GM12878 (cell line): ENCODE results near the gene LCOR. TPM values are rescaled to one million over a fixed set of nuclear protein-coding genes. Genes with fewer than 3 reads are reported as not detected.

ENCODE experiments used
- ATAC-seq: fragments of 200-7000 bp; cut with Tn5 transposase; 3 replicates; pipeline ENCODE4 v1.9.1; 2020; ENCODE audit warnings: mild to moderate bottlenecking, moderate library complexity
- BruUV-seq: library from RNA; stranded (reverse); fragments of 400-500 nt; replicated peaks from 2 replicates; lab custom pipeline; 2021; lab: Mats Ljungman, UMichigan
- CTCF ChIA-PET: fragments of 300-600 bp; sonication (Branson Sonifier 250); formaldehyde crosslinking; extraction: SDS; loops from one replicate; lab custom pipeline; 2021; ENCODE audit warnings: inconsistent platforms; lab: Yijun Ruan, JAX
- POLR2A ChIA-PET: fragments of 350-600 bp; formaldehyde crosslinking; extraction: SDS; loops from one replicate; lab custom pipeline; 2021; ENCODE audit warnings: inconsistent platforms; lab: Charles Lee
- RAD21 ChIA-PET: fragments of 300-600 bp; sonication (Branson Sonifier 250); formaldehyde crosslinking; loops from one replicate; lab custom pipeline; 2023; ENCODE audit warnings: antibody characterized with exemption; ENCODE audit not compliant: unreplicated experiment; lab: Charles Lee
- SMC1A ChIA-PET: fragments of 300-600 bp; sonication (Branson Sonifier 250); formaldehyde crosslinking; loops from one replicate; lab custom pipeline; 2023; ENCODE audit not compliant: unreplicated experiment, uncharacterized antibody; lab: Charles Lee
- DNase-seq: peaks from one replicate; pipeline ENCODE4 v3.0.0-alpha.2; 2011; ENCODE audit warnings: low read depth, low spot score
- FAIRE-seq: peaks from 3 replicates; lab custom pipeline; 2011; peaks lifted over from hg19 to GRCh38; lab: Jason Lieb, UNC
- H2AFZ ChIP-seq: 2 replicates; pipeline ENCODE4 v1.6.0; 2011; ENCODE audit warnings: low read depth, low read length, control low read depth; ENCODE audit not compliant: control insufficient read depth
- H3K27ac ChIP-seq: 2 replicates; pipeline ENCODE4 v1.5.1; 2011; ENCODE audit warnings: control low read depth; ENCODE audit not compliant: control insufficient read depth, insufficient read depth
- H3K27me3 ChIP-seq, 2 experiments: replicated peaks in 1 of 2; 2 replicates each; pipeline versions ENCODE4 v1.6.0 to v1.6.1; 2011; ENCODE audit warnings: low read length in 1 of 2; ENCODE audit not compliant: control insufficient read depth in 2 of 2, insufficient read depth in 2 of 2
- H3K36me3 ChIP-seq, 2 experiments: 2 replicates each; pipeline ENCODE4 v1.5.1; 2011; ENCODE audit warnings: low read length in 1 of 2; ENCODE audit not compliant: control insufficient read depth in 2 of 2, insufficient read depth in 2 of 2
- H3K4me1 ChIP-seq: 2 replicates; pipeline ENCODE4 v1.6.1; 2011; ENCODE audit warnings: mild to moderate bottlenecking, low read length, moderate library complexity, mixed read lengths; ENCODE audit not compliant: control insufficient read depth, insufficient read depth
- H3K4me2 ChIP-seq: 2 replicates; pipeline ENCODE4 v1.6.0; 2011; ENCODE audit warnings: control low read depth; ENCODE audit not compliant: control insufficient read depth, insufficient read depth
- H3K4me3 ChIP-seq: fragments of 200-600 bp; sonication (generic); 2 replicates; pipeline ENCODE4 v1.5.1; 2016
- H3K79me2 ChIP-seq: 2 replicates; pipeline ENCODE4 v1.6.0; 2011; ENCODE audit warnings: low read length; ENCODE audit not compliant: control insufficient read depth, insufficient read depth
- H3K9ac ChIP-seq: 2 replicates; pipeline ENCODE4 v1.8.0; 2011; ENCODE audit warnings: low read length, control low read depth, mixed read lengths; ENCODE audit not compliant: control insufficient read depth, insufficient read depth
- H3K9me3 ChIP-seq: replicated peaks from 3 replicates; pipeline ENCODE4 v1.5.1; 2011; ENCODE audit warnings: mild to moderate bottlenecking, low read length; ENCODE audit not compliant: control insufficient read depth, insufficient read depth
- H4K20me1 ChIP-seq: 2 replicates; pipeline ENCODE4 v1.6.0; 2011; ENCODE audit not compliant: control insufficient read depth, insufficient read depth
- CHD2 ChIP-seq: IDR thresholded peaks from 2 replicates; pipeline ENCODE4 v1.6.1; 2011; ENCODE audit warnings: low read depth, low read length, improper control_type of control experiment, borderline replicate concordance
- JUNB ChIP-seq: IDR thresholded peaks from 2 replicates; pipeline ENCODE4 v1.6.1; 2016; ENCODE audit warnings: antibody characterized with exemption, mild to moderate bottlenecking
- KDM1A ChIP-seq: fragments of 200-600 bp; sonication (generic); IDR thresholded peaks from 2 replicates; pipeline ENCODE4 v1.6.1; 2016; ENCODE audit warnings: borderline replicate concordance
- NFIC ChIP-seq: IDR thresholded peaks from 2 replicates; pipeline ENCODE4 v1.6.1; 2012; ENCODE audit warnings: low read depth, mild to moderate bottlenecking, inconsistent platforms, low read length, moderate library complexity
- NR2C1 ChIP-seq: fragments of 450-650 bp; IDR thresholded peaks from 2 replicates; pipeline ENCODE4 v1.6.1; 2017; ENCODE audit warnings: antibody characterized with exemption, mild to moderate bottlenecking, moderate library complexity
- POLR2AphosphoS2 ChIP-seq: IDR thresholded peaks from 2 replicates; pipeline ENCODE4 v1.6.1; 2011; ENCODE audit warnings: low read depth, mild to moderate bottlenecking, low read length, improper control_type of control experiment, moderate library complexity
- TCF7 ChIP-seq: IDR thresholded peaks from 2 replicates; pipeline ENCODE4 v1.6.1; 2014; ENCODE audit warnings: antibody characterized with exemption, borderline replicate concordance
- ZNF384 ChIP-seq: IDR thresholded peaks from 2 replicates; pipeline ENCODE4 v1.6.1; 2012; ENCODE audit warnings: low read depth, mild to moderate bottlenecking, low read length, improper control_type of control experiment, borderline replicate concordance
- ZNF592 ChIP-seq: fragments of 450-650 bp; IDR thresholded peaks from 2 replicates; pipeline ENCODE4 v1.6.1; 2017; ENCODE audit warnings: mild to moderate bottlenecking, moderate library complexity
- WGBS: methylation state at CpG from one replicate; pipeline ENCODE4 v1.1.6; 2016; ENCODE audit warnings: low lambda C conversion rate; ENCODE audit not compliant: insufficient replicate concordance, insufficient coverage; ENCODE audit errors: missing lambda C conversion rate; 5-methylcytosine and 5-hydroxymethylcytosine counted together
- in situ Hi-C: fragments of 300-500 bp; cut with MboI; formaldehyde crosslinking; loops from 9 replicates; pipeline ENCODE4 v1.14.3; 2018; ENCODE audit warnings: mixed read lengths
- intact Hi-C: fragments of 100-400 bp; cut with micrococcal nuclease; formaldehyde crosslinking; loops from one replicate; pipeline ENCODE4 v1.14.2; 2022; ENCODE audit not compliant: unreplicated experiment
- polyA plus RNA-seq, 11 experiments: library from polyadenylated mRNA; depleted of rRNA in 4 of 11; unstranded in 6 of 11; stranded (reverse) in 5 of 11; fragments of >200 nt; fragmentation: Nextera tagmentation in 4 of 11; fragmentation: Illumina TruSeq in 1 of 11; extraction: Ambion mirVana in 4 of 11; extraction: Trizol in 1 of 11; gene quantifications; 1 replicate in 1 of 11; 2 replicates in 10 of 11; pipeline versions ENCODE4 v1.2.1 to v1.2.3, GENCODE V29; 2011 to 2016; ENCODE audit warnings: inconsistent platforms in 2 of 11, missing spikeins in 2 of 11, low read depth in 1 of 11
- total RNA-seq, 4 experiments: library from RNA; depleted of rRNA in 3 of 4; stranded (reverse); fragments of >200 nt in 3 of 4; fragmentation: Illumina TruSeq in 1 of 4; extraction: Trizol in 1 of 4; gene quantifications; 2 replicates each; pipeline versions ENCODE4 v1.2.1 to v1.2.3, GENCODE V29; 2013 to 2021

Gene LCOR
- total and polyA plus RNA-seq, 10 of the 15 experiments (the other 5 are each of a cell fraction or from before 2014, with no cell fraction given): 1.6 to 22.0 (median 13.2) TPM

- DNase-seq: no peak
- TF ChIP-seq CHD2 (no peak), NFIC (no peak)
- TF ChIP-seq, all 136 proteins: peak for 0
- Histone ChIP-seq H3K27ac (no peak overlapping the region), H2AFZ (no peak overlapping the region), H3K79me2 (no peaks in the 10 kb centered on the region), H3K9me3 (no peaks in the 10 kb centered on the region), H3K4me1 (peaks cover 39% of the 10 kb centered on the region), H3K27me3 (no peaks in the 10 kb centered on the region), H3K9ac (no peak overlapping the region), H3K36me3 (no peaks in the 10 kb centered on the region), H4K20me1 (no peaks in the 10 kb centered on the region), H3K4me3 (no peak overlapping the region), H3K4me2 (no peak overlapping the region)
- BruUV-seq: no TSS peak
- WGBS: 81% methylated on average over 12 of the region's 12 CpGs
- ChIA-PET CTCF (interaction anchor here (1.6 to 10.3 kb wide), 2 partner anchors 17 to 110 kb away, joined by 8 to 155 read pairs; no protein-coding TSS in a partner anchor), SMC1A (interaction anchor here (3.4 kb wide), 1 partner anchor 26 kb away, joined by 10 read pairs; no protein-coding TSS in a partner anchor), RAD21 (no interaction called here), POLR2A (no interaction called here)
- intact Hi-C loops: no loop called here
- no peak for ATAC-seq
- in situ Hi-C loops: no loop called here
- FAIRE-seq: no peak
These were observed 187.2 kb downstream of the LCOR start for GRCh38 chr10:97019213-97019844.

GRCh38 chr10:97020452-97021400 lies 188.6 kb downstream of the LCOR start:
- H3K27ac ChIP-seq: no peak overlapping the region
- no peaks in the 10 kb centered on the region for H3K36me3 ChIP-seq
- intact Hi-C loops (loop anchor here (10.0 kb wide), 1 partner anchor 376 kb away; no protein-coding TSS in a partner anchor), in situ Hi-C loops (no loop called here)
- H4K20me1 ChIP-seq: no peaks in the 10 kb centered on the region
- ChIA-PET RAD21 (interaction anchor here (1.8 kb wide), 1 partner anchor 43 kb away, joined by 4 read pairs; no protein-coding TSS in a partner anchor), POLR2A (interaction anchor here (0.7 kb wide), 2 partner anchors 11 to 87 kb away, joined by 3 read pairs; no protein-coding TSS in a partner anchor), SMC1A (interaction anchor here (1.2 to 6.5 kb wide), 2 partner anchors 110 to 160 kb away, joined by 3 to 70 read pairs; no protein-coding TSS in a partner anchor), CTCF (interaction anchor here (1.3 to 10.3 kb wide), 4 partner anchors 15 to 111 kb away, joined by 3 to 155 read pairs (median 6); no protein-coding TSS in a partner anchor)
- BruUV-seq: no TSS peak
- no peaks in the 10 kb centered on the region for H3K9me3 ChIP-seq
- H3K27me3 ChIP-seq: no peaks in the 10 kb centered on the region
- ATAC-seq (no peak), FAIRE-seq (no peak), DNase-seq (no peak)
- H2AFZ ChIP-seq: no peak overlapping the region
- H3K9ac ChIP-seq: no peak overlapping the region
- no peak overlapping the region; the same call in 1 of the 2 replicates for H3K4me2 ChIP-seq
- 85% methylated on average over 25 of the region's 25 CpGs for WGBS
- no peak overlapping the region for H3K4me3 ChIP-seq
- H3K79me2 ChIP-seq: no peaks in the 10 kb centered on the region
- peaks cover 39% of the 10 kb centered on the region for H3K4me1 ChIP-seq
- TF ChIP-seq ZNF384: no peak
- no peak for TF ChIP-seq POLR2AphosphoS2
- TF ChIP-seq ZNF592: no peak
- no peak for TF ChIP-seq KDM1A
- TF ChIP-seq TCF7: no peak
- no peak for TF ChIP-seq NR2C1
- no peak for TF ChIP-seq JUNB
